HG03135 (cell line): Measurements from ENCODE around the gene CHTOP.

Experiments used
- ATAC-seq: cut with Tn5 transposase; IDR thresholded peaks from one replicate; pipeline ENCODE4 v1.9.1; 2021; ENCODE audit warnings: mild to moderate bottlenecking, moderate library complexity; ENCODE audit not compliant: unreplicated experiment

Gene CHTOP

DNA sequence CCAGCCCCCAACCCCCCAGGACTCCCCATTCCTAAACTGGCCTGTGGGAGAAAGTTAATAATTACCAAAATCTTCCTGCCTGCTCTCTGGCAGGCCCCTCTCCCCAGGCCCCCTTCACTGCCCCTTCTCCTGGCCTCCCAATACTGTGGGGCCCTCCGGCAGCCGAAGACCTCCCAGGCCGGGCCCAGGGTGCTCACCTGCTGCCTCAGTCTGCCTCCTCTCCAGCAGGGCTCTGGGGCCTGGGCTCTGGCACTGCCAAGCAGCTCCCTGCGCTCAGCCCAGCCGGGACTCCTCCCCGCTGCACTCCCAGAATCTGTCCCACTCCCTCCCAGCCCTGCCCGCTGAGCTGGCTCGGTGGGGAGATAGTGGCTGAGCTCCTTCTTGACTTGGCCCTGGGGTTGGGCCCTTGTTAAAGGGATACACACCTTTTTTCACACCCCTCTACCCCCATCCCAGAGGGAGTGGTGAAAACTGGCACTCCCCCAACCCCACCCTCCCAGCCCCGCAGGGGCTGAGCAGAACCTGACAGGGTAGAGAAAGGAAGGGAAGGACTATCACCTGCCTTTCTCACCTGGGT is 21.0 kb upstream of the CHTOP start, which contains the start of gene S100A16:
S100A16 (minus strand) TSS at position 383 of the 577 bp plus-strand sequence. CDS start 4,986 bp downstream, outside the sequence.
- ATAC-seq = no peak

DNA sequence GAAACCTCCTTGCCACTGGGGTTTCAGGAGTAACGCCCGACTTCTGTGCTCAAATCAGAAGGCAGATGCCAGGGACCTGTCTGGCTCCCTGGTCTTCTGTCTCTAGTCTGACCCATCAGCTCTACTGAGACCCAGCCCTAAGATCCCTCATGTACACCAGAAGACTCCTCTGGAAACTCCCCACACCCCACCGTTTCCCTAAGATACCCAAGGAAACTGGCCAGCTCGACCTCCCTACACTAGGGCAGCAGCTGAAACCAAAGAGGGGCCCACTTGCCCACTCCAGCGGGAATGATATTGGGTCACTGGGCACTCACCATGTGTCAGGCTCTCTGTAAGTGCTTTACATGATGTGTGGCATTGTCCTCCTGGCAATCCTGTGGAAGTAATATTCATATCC is 20.5 kb upstream of the CHTOP start:
- no peak for ATAC-seq

DNA sequence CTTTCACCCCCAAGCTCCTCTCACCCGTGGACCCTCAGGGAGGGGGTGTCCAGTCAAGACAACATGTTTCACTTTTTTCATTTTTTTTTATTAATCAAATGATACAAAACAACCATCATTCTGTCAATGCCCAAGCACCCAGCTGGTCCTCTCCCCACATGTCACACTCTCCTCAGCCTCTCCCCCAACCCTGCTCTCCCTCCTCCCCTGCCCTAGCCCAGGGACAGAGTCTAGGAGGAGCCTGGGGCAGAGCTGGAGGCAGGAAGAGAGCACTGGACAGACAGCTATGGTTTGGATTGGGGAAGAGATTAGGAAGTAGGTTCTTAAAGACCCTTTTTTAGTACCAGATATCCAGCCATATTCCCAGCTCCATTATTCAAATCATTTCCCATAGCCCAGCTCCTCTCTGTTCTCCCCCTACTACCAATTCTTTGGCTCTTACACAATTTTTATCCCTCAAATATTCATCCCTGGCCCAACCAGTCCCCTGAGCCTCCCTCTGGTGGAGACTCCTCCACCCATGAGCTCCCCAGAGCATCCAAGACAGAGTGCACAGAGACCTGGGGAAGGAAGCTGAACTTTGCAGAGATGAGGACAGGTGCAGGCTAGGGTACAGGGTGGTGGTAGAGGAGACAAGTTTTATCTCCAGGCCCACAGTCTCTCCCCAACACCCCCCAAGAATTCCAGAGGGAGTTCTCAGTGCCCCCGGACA is 19.5 kb upstream of the CHTOP start:
- ATAC-seq = no peak

DNA sequence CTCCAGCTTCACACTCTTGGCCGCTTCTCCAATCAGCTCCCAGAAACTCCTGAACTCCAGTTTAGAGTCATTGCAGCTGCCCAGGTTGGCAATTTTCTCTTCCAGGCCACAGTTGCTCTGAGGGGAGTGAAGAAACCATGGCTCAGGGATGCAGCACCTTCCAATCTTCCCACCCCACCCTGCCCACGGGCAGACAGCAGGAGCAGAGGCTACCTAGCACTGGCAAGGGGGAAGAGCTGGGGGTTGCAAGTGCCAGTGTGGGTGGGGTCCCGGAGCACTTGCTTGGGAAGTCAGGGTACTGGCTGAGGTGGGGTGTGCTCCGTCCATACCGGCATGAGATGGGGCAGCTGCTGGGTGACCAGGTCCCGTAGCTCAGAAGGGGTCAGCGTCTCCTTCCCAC is 19.0 kb upstream of the CHTOP start:
- no peak for ATAC-seq

DNA sequence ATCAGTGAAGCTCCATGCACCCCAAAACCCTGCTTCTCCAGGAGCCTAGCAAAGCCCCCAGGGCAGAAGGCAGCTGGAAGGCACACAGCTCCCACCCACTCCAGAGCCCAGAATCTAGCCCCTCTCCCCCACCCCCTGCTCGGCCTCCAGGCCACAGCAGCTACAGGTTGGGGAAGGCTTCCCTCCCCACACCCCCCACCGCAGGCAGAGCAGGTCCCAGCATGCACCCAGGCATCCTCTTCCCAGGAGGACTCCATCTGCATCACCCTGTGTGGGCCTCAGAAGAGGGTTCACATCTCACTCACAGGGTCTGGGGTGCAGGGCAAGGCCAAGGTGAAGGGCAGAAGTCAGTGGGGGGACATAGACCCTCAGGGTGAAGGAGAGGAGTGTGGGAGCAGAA is 18.5 kb upstream of the CHTOP start:
- ATAC-seq = no peak

DNA sequence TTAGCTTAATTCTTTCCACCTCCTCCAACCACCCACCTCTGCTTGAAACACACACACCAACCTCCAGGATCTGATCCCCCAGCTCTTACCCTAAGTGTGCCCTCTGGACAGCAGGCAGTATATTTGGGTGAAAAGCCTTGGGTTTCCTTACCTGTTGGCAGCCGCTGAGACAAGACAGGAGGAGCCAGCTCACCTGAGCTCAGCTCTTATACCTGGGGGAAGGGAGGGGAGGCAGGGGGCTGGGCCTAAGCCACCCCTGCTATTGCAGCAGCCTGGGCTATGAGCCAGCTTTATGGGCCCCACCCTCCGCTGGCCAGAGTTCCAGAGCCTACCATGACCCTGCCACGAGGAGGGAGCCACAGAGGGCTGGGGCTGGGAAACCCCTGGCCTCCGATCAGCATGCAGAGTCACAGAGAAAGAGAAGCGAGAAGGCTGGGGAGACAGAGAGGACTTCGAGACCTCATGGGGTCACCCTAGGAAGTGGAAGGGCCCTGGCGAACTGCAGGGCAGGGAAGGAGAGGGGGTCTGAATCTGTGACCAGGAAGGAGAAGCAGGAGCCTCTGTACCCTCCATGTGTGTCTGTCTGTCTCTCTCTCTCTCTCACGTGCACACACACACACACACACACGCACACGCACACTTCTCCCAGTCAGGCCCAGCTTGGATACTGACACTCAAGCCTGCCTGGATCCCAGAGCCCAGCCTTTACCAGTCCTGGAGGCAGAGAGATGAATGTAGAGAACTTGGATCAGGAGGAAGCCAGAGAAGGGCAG is 17.5 kb upstream of the CHTOP start, which contains the start of gene S100A14:
S100A14 (minus strand) TSS at position 182 of the 773 bp plus-strand sequence. CDS start 467 bp downstream, outside the sequence.
- no peak for ATAC-seq

DNA sequence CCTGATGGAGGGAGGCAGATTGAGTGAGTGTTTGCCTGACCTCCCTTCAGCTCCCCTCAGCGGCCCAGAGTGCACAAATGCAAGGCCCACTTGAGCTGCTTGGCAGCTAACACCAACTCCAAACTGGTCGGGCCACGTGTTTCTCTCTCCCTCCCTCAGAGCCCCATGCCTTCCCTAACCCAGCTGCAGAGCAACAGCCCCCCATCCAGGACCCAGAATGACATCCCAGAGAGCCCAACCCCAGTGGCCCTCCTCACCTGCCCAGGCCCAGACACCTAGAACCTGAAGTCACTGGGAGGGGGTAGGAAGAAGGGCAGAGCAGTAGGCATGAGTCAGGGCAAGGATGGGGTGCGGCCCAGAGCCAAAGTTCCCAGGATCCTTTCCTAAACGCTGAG is 17.0 kb upstream of the CHTOP start:
- no peak for ATAC-seq

DNA sequence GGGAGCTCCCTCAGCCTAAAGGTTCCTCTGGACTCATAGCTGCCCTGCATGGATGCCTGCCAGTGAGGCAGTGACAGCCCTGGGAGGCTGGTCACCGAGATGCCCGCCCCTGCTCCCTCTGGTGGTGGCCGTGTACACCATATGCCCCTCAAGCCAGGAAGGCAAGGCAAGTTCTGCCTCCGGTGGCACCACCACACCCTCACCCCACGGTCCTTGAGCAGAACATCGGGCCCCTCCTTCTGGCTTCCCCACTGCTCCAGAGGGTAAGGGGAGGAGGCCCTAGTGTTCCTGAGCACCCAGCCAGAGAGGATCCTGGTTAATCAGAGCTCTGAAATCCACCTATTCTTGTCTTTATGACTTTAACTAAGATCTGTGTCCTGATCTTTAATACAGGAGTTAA is 16.2 kb upstream of the CHTOP start:
- peak; percentile 73 for ATAC-seq

DNA sequence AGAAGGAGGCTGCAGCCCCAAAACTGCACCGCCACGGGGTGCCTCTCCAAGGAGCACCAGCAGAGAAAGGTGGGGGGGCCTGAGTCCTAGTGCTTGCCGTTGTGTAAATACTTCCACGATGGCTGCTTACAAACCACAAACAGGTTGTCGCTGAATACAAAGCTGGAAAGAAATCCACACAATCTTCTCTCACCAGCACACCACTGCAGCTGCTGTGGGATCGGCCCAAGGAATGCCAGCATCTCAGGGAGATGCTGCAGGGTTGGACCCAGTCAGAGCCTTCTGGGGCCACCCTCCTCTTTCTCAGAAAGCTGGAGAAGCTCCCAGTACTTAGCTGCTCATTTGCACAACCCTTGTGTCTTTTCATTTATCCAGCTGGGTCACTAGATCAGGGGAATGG is 14.7 kb upstream of the CHTOP start:
- no peak for ATAC-seq

DNA sequence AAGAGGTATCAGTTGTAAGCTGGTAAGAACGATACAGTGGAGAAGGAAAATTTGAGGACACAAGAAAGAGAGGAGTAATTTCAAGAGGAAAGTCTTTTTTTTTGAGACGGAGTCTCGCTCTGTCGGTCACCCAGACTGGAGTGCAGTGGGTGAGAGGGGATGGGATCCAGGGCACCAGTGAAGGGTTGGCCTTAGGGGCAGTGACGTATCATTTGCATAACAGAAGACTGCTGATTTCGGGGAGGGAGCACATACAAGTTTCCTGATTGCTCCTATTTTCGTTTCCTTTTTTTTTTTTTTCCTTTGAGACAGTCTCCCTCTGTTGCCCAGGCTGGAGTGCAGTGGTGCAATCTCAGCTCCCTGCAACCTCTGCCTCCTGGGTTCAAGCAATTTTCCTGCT is 10.8 kb upstream of the CHTOP start:
- ATAC-seq = no peak

DNA sequence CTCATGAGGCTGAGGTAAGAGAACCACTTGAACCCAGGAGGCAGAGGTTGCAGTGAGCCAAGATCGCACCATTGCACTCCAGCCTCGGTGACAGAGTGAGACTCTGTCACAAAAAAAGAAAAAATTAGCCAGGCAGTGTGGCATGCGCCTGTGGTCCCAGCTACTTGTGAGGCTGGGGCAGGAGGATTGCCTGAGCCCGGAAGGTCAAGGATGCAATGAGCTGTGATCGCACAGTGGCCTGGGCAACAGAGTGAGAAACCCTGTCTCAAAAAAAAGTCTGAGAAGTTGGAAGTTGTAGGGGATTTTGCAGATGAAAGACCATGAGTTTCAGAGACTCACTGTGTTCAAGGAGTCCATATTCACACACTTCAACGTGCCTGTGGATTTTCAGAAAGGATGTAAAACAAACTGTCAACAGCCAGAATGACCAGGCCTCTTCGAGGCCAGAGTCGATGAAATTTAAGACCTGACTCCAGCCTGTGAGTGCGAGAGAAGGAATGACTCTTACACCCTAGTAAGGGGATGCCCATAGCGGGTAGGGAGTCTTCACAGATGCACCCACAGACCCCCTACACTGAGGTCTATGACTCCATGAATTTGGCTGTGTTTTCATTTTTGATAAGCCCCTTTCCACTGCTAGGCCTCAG is 8.8 kb upstream of the CHTOP start:
- no peak for ATAC-seq

DNA sequence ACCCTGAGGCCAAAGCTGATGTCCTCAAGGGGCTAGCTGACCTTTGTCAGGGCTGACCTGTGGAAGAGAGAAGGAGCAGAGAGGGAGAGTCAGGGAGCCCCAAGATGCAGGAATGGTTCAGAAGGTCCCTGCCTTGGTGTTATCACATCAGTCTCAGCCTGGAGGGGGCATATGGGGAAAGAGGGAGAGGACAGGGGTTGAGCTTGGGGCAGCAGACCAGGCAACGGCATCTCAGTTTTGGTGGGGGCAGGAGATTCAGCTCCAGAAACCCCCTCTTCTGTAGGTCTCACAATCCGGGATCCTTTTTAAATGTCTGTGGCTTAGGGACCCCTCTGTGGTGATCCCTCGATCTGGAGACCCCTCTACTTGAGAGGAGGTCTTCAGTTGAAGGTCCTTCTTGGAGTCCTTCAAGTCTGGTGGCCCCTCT is 7.4 kb upstream of the CHTOP start:
- no peak for ATAC-seq

DNA sequence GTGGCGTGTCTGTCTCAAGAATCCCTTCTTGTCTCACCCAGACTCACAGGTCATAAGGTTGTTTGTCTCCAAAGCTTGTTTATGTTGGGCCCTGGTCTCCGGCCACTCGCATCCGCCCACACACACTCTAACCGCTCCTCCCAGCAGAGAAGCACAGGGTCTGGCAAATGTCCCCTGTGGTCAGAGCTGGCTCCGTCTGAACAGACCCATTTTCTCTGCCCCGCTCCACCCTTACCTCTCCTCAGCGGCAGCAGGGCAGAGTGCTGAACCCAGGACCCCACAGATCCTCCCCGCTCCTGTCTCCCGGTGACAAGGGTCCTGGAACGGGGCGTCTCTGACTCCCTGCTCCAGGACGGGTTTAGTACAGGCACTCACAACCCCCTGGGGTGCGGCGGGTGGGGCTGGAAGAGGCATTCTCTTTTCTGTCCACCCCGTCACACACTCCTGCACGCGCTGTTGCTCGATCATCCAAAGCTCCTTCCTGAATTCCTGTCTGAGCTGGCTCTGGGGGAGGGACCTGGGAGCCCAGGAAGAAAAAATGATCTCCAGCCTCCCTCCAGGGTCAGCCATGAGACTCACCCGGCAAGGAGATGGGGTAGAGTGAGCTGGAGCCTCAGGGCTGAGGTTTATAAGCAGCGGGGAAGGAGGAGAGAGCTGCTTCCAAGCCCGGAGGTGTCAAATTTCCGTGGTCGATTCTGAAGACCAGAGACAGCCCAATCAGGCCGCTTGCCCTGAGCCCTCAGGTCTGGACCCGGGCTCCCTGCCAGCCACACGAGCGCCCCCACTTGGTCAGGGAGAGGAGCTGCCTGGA is 6.8 kb upstream of the CHTOP start, which contains the start of gene S100A13:
S100A13 (minus strand) TSS at position 602 of the 811 bp plus-strand sequence. CDS start 1,033 bp downstream, outside the sequence.
- ATAC-seq = no peak

DNA sequence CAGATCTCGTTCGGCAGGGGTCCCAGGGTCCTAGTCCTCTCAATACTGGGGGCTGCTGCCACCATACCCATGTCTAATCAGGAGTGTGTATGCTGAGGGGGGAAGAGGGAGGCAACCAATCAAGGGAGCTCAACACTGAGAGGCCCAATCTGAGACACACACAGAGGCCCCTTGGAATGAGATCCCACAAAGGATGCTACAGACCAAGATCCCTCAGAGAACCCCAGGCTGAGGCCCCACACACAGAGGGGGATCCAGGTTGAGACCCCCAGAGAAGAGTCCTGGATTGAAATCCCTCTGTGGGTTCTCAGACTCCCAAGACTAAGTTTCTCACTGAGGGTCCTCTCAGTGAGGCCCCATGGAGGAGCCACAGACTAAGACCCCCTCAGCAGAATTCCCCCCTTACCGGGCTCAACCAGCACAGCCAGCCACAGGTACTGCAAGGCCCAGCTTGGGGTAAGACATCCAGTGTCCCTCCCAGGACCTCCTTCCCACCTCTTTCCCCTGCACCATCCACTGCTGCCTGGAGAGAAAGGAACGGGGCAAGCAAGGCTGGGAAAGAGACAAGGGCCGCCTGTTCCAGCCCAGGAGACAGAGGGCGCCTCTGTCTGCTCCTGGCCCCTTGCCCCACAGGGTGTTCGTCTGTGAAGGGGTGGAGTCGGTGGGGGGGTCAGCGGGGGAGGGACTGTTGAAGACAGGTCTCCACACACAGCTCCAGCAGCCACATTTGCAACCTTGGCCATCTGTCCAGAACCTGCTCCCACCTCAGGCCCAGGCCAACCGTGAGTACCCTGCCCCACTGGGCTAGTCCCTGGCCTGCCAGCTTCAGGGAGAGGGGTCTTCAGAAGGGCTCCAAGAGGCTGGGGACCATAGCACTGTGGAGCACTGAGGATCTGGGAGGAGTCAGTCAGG is 5.9 kb upstream of the CHTOP start, which contains the start of gene S100A1:
S100A1 (plus strand) TSS at position 720 of the 912 bp plus-strand sequence. CDS start 2,088 bp downstream, outside the sequence.
- ATAC-seq = no peak

DNA sequence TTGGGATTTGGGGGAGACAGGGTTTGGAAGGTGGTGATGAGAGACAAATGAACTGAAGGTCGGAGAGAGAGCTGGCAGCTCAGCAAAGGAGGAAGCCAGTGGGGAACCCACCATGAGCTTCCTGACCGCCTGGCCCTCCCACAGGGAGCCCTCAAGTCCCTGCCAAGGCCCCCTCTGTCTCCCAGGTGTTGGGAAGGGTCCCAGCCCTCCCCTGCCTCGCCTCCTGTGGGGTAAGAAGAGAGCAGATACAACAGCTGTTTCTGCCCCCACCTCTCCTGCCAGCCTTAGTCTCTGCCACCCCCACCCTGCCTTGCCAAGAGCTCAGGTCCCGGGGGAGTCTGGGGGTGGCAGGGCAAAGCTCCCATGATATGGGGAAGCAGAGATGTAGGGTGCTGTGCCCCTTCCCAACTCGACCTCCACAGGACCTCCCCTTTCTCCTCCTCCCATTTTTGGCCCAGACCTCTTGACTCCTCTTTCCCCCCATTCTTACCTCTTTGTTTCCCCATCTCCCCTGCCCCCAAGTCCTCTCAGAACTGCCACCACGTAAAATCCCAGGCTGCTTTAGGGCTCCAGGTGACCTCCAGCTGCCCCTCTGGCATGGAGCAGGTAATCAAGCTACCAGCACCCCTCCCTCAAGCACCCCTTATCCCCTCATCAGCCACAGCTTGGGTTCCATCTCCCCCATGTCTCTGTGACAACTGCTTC is 5.1 kb upstream of the CHTOP start:
- ATAC-seq = no peak

DNA sequence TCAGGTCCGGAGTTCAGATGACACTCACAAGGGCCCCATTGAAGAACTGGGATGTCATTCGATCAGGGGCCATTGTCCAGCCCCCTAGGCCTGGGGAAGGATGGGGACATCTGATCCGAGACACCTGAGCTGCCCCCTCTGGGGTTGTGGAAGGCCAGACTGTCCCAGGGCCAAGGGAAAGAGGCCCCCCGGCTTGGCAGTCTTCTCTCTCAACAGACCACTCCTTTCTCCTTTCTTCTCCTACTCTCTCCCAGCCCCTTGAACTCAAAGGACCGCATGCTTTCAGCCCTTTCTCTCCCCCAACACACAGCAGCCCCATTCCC is 4.6 kb upstream of the CHTOP start:
- ATAC-seq = no peak

DNA sequence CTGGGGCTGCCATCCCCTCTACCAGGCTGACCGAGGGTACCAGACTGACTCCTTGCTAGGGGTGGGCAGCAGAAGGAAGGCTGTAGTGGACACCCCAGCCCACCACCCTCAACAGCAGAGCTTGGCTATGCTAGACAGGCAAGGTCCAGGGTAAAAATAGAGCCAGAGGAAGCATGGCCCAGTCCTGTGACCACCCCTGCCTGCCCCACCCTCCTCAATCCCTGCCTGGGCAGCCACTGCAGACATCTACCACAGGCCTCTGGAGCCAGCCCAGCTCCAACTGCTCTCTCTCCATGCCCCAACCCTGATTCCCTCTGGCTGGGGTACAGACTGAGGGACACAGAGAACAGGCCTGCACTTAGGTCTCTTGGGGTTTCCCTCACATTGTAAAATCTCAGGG is 3.9 kb upstream of the CHTOP start:
- no peak for ATAC-seq

DNA sequence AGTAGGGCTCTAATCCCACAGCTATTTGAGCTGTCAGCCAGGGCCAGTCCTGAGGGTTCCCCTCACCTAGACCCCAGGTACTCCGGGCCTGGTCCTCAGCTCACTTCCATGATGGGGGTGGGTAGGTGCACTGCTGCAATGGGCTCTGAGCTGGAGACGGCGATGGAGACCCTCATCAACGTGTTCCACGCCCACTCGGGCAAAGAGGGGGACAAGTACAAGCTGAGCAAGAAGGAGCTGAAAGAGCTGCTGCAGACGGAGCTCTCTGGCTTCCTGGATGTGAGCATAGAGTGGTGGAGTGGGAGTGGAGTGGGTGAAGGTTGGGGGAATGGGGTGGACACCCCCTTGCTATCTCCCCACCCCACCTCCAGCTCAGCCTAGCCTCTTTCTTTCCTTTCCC is 3.5 kb upstream of the CHTOP start:
- no peak for ATAC-seq
